HCT116 (cell line): ENCODE measurements around the gene ACOX3. TPM values are rescaled to one million over a fixed set of nuclear protein-coding genes. Genes with fewer than 3 reads are reported as not detected.

ENCODE experiments used
- ATAC-seq: fragments of 200-7000 bp; cut with Tn5 transposase; 2 replicates; pipeline ENCODE4 v1.9.1; 2020; ENCODE audit warnings: mild to moderate bottlenecking, moderate library complexity
- BruUV-seq: library from RNA; stranded (reverse); fragments of 400-500 nt; replicated peaks from 2 replicates; lab custom pipeline; 2021; lab: Mats Ljungman, UMichigan
- CTCF ChIA-PET: fragments of 300-600 bp; sonication (Branson Sonifier 250); formaldehyde crosslinking; loops from one replicate; lab custom pipeline; 2021; ENCODE audit warnings: antibody characterized with exemption; lab: Charles Lee
- POLR2A ChIA-PET: fragments of 300-600, 350-600 bp; sonication (Branson Sonifier 250); formaldehyde crosslinking; loops from one replicate; lab custom pipeline; 2021; ENCODE audit warnings: antibody characterized with exemption; lab: Charles Lee
- RAD21 ChIA-PET, 2 experiments: fragments of 300-600 bp; sonication (Branson Sonifier 250); formaldehyde crosslinking; loops; one replicate each; lab custom pipeline; 2023; ENCODE audit warnings: low total read pairs in 2 of 2; ENCODE audit not compliant: uncharacterized antibody in 2 of 2, unreplicated experiment in 2 of 2, low non-redundant PET in 1 of 2; lab: Charles Lee
- DNase-seq: peaks from one replicate; pipeline ENCODE4 v3.0.0-alpha.2; 2010; ENCODE audit warnings: low read depth, low spot score
- H2AFZ ChIP-seq: fragments of 200-600 bp; shearing (Covaris generic), sonication (generic); 2 replicates; pipeline ENCODE4 v1.6.1; 2017; ENCODE audit warnings: low read depth, mixed run types, mixed read lengths, antibody characterized with exemption, low read length; ENCODE audit not compliant: poor library complexity, severe bottlenecking
- H3K27ac ChIP-seq: 2 replicates; pipeline ENCODE4 v1.5.1; 2012; ENCODE audit warnings: low read depth, low read length
- H3K27me3 ChIP-seq: fragments of 200-600 bp; sonication (generic); 2 replicates; pipeline ENCODE4 v1.6.1; 2016; ENCODE audit warnings: mixed run types, low read length, mixed read lengths; ENCODE audit not compliant: insufficient read depth
- H3K36me3 ChIP-seq, 2 experiments: fragments of 200-500 bp in 1 of 2; fragments of 200-600 bp in 1 of 2; sonication (Bioruptor generic) in 1 of 2; sonication (generic) in 1 of 2; 2 replicates each; pipeline versions ENCODE4 v1.5.1 to v1.6.1; 2014 to 2016; ENCODE audit warnings: low read length in 2 of 2, inconsistent platforms in 1 of 2, mixed read lengths in 1 of 2, mixed run types in 1 of 2; ENCODE audit not compliant: insufficient read depth in 2 of 2, control insufficient read depth in 1 of 2
- H3K4me1 ChIP-seq, 2 experiments: fragments of 200-600 bp in 1 of 2; sonication (generic) in 1 of 2; 2 replicates each; pipeline versions ENCODE4 v1.5.1 to v1.6.1; 2012 to 2017; ENCODE audit warnings: low read length in 2 of 2, inconsistent platforms in 1 of 2, mild to moderate bottlenecking in 1 of 2, mixed read lengths in 1 of 2, mixed run types in 1 of 2, moderate library complexity in 1 of 2; ENCODE audit not compliant: insufficient read depth in 2 of 2, control insufficient read depth in 1 of 2
- H3K4me2 ChIP-seq: fragments of 200-600 bp; sonication (generic); 2 replicates; pipeline ENCODE4 v1.6.1; 2017; ENCODE audit warnings: mixed run types, low read length, mixed read lengths
- H3K4me3 ChIP-seq, 2 experiments: fragments of 200-600 bp in 1 of 2; sonication (generic) in 1 of 2; replicated peaks in 1 of 2; 2 replicates each; pipeline ENCODE4 v1.5.1; 2011 to 2016; ENCODE audit warnings: low read length in 2 of 2, control low read depth in 1 of 2, low read depth in 1 of 2, mild to moderate bottlenecking in 1 of 2, mixed read lengths in 1 of 2, mixed run types in 1 of 2
- H3K79me2 ChIP-seq: fragments of 200-600 bp; sonication (generic); 2 replicates; pipeline ENCODE4 v1.6.1; 2017; ENCODE audit warnings: mild to moderate bottlenecking, mixed run types, low read length, moderate library complexity, mixed read lengths; ENCODE audit not compliant: insufficient read depth
- H3K9ac ChIP-seq: fragments of 200-600 bp; sonication (generic); 2 replicates; pipeline ENCODE4 v1.6.1; 2016; ENCODE audit warnings: low read length, mixed read lengths
- H3K9me2 ChIP-seq: fragments of 200-600 bp; sonication (generic), shearing (Covaris generic); 2 replicates; pipeline ENCODE4 v1.6.1; 2017; ENCODE audit warnings: mixed run types, mild to moderate bottlenecking, moderate library complexity; ENCODE audit not compliant: insufficient read depth
- H3K9me3 ChIP-seq, 2 experiments: fragments of 200-500 bp in 1 of 2; fragments of 200-600 bp in 1 of 2; sonication (Bioruptor generic) in 1 of 2; sonication (generic) in 1 of 2; 2 replicates each; pipeline ENCODE4 v1.6.1; 2014 to 2017; ENCODE audit warnings: low read length in 2 of 2, mixed read lengths in 2 of 2, inconsistent platforms in 1 of 2, low read depth in 1 of 2, mild to moderate bottlenecking in 1 of 2, mixed run types in 1 of 2, moderate library complexity in 1 of 2; ENCODE audit not compliant: control insufficient read depth in 1 of 2, insufficient read depth in 1 of 2
- H4K20me1 ChIP-seq: fragments of 200-600 bp; sonication (generic), shearing (Covaris generic); 2 replicates; pipeline ENCODE4 v1.6.1; 2017; ENCODE audit warnings: mixed run types, mild to moderate bottlenecking, moderate library complexity; ENCODE audit not compliant: insufficient read depth
- CEBPB ChIP-seq: IDR thresholded peaks from 2 replicates; pipeline ENCODE4 v1.6.1; 2012; ENCODE audit warnings: low read depth
- ELF1 ChIP-seq: IDR thresholded peaks from 2 replicates; pipeline ENCODE4 v1.6.1; 2012; ENCODE audit warnings: low read depth, borderline replicate concordance
- EZH2phosphoT487 ChIP-seq: fragments of 200-600 bp; IDR thresholded peaks from 2 replicates; pipeline ENCODE4 v1.6.1; 2018; ENCODE audit warnings: antibody characterized with exemption, borderline replicate concordance
- MAX ChIP-seq: IDR thresholded peaks from 2 replicates; pipeline ENCODE4 v1.6.1; 2012
- POLR2AphosphoS5 ChIP-seq: IDR thresholded peaks from 2 replicates; pipeline ENCODE4 v1.6.1; 2011; ENCODE audit warnings: mild to moderate bottlenecking, low read depth, low read length, moderate library complexity
- REST ChIP-seq: IDR thresholded peaks from 2 replicates; pipeline ENCODE4 v1.6.1; 2012; ENCODE audit warnings: low read depth
- SIN3A ChIP-seq: IDR thresholded peaks from 2 replicates; pipeline ENCODE4 v1.6.1; 2012; ENCODE audit warnings: low read depth
- SP1 ChIP-seq: IDR thresholded peaks from 2 replicates; pipeline ENCODE4 v1.6.1; 2012; ENCODE audit warnings: low read depth
- SRF ChIP-seq: IDR thresholded peaks from 2 replicates; pipeline ENCODE4 v1.6.1; 2012; ENCODE audit warnings: low read depth
- ZNF274 ChIP-seq: fragments of 200-500 bp; sonication (Bioruptor generic); IDR thresholded peaks from 2 replicates; pipeline ENCODE4 v1.6.1; 2014; ENCODE audit warnings: mild to moderate bottlenecking, low read depth, low read length, inconsistent platforms
- intact Hi-C: fragments of 100-400 bp; cut with micrococcal nuclease; formaldehyde crosslinking; loops from 2 replicates; pipeline ENCODE4 v1.10.0; 2022
- total RNA-seq: library from RNA; stranded (reverse); gene quantifications from one replicate; pipeline ENCODE4 v1.2.1, GENCODE V29; 2021; ENCODE audit not compliant: unreplicated experiment
- TF ChIP-seq, protein P1 (sequence below): IDR thresholded peaks from 2 replicates; pipeline ENCODE4 v1.6.1; 2012

ACOX3 gene
- total RNA-seq, 1 experiment from 2014 or later = 16.9 TPM

- BruUV-seq = no TSS peak
- POLR2A ChIA-PET = no interaction called here
- H3K27me3 ChIP-seq = no peaks in the 10 kb centered on the region
- H3K4me2 ChIP-seq = no peak overlapping the region
- no peaks in the 10 kb centered on the region for H3K9me3 ChIP-seq
- no peaks in the 10 kb centered on the region for H3K79me2 ChIP-seq
- no peak overlapping the region for H3K9ac ChIP-seq
- H3K4me1 ChIP-seq = peaks cover 0 to 13% of the 10 kb centered on the region in 2 experiments; a peak in 2 of 4 replicates
- H3K4me3 ChIP-seq = no peak overlapping the region
- DNase-seq = no peak
- RAD21 ChIA-PET = no interaction called here
- TF ChIP-seq REST = no peak
- no peak for TF ChIP-seq SP1
- no peak for TF ChIP-seq ELF1
- no peak for TF ChIP-seq CEBPB
- TF ChIP-seq POLR2AphosphoS5 = no peak
- TF ChIP-seq EZH2phosphoT487 = no peak
- TF ChIP-seq, protein P1, sequence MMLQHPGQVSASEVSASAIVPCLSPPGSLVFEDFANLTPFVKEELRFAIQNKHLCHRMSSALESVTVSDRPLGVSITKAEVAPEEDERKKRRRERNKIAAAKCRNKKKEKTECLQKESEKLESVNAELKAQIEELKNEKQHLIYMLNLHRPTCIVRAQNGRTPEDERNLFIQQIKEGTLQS = no peak
- no peak for TF ChIP-seq ZNF274
- TF ChIP-seq SRF = no peak
- no peak for TF ChIP-seq SIN3A
- no peak for TF ChIP-seq MAX
- intact Hi-C loops = no loop called here
- H3K36me3 ChIP-seq = no peaks in the 10 kb centered on the region
- no peak overlapping the region for H2AFZ ChIP-seq
- ATAC-seq = no peak
- no peaks in the 10 kb centered on the region for H3K9me2 ChIP-seq
- no peak overlapping the region for H3K27ac ChIP-seq
- CTCF ChIA-PET = no interaction called here
- no peaks in the 10 kb centered on the region for H4K20me1 ChIP-seq
Measured at GRCh38 chr4:8391972-8392371, 48.6 kb downstream of the ACOX3 start.
